ENCODE measurements around the gene NUDCD3. TPM values are rescaled to one million over a fixed set of nuclear protein-coding genes. Genes with fewer than 3 reads are reported as not detected.

NUDCD3 gene
- total and polyA plus RNA-seq, 2 of the 8 experiments (the other 6 are each of a cell fraction or from before 2014, with no cell fraction given) = 35.2 to 93.7 TPM

- peaks cover 2 to 13% (median 4%) of the 10 kb centered on the region in 4 experiments; a peak in 3 of 8 replicates for H3K36me3 ChIP-seq (ENCODE audit: control insufficient read depth in 2 of 4, insufficient read depth in 4 of 4, low read length in 3 of 4)
- no peak overlapping the region for H3K56ac ChIP-seq (replicated peaks; ENCODE audit: insufficient read length, low read depth, low read length)
- no peak overlapping the region for H3K27ac ChIP-seq (ENCODE audit: low read depth, low read length)
- no peak overlapping the region for H4K8ac ChIP-seq (ENCODE audit: extremely low read depth, insufficient read depth, low read length)
- FAIRE-seq = no peak
- POLR2A ChIA-PET (ENCODE audit: partially characterized antibody) = no interaction called here
- H3K9ac ChIP-seq (replicated peaks in 1 of 4; ENCODE audit: extremely low read depth in 1 of 4, low read depth in 3 of 4, low read length in 3 of 4) = no peak overlapping the region
- H3K23ac ChIP-seq (ENCODE audit: insufficient read length) = no peak overlapping the region
- 87% methylated on average over 8 of the region's 8 CpGs; no CpG with 5 or more reads in 1 of the 2 experiments for WGBS, 2 experiments (ENCODE audit: extremely low coverage in 1 of 2, insufficient coverage in 1 of 2, insufficient read length in 1 of 2, insufficient replicate concordance in 2 of 2, low coverage in 1 of 2, low lambda C conversion rate in 2 of 2, missing lambda C conversion rate in 1 of 2)
- no peaks in the 10 kb centered on the region for H3K9me3 ChIP-seq (ENCODE audit: insufficient read depth in 2 of 2, low read depth in 1 of 2, low read length in 1 of 2)
- no peak overlapping the region for H2BK5ac ChIP-seq (ENCODE audit: low read depth, low read length)
- no peak overlapping the region for H4K91ac ChIP-seq (replicated peaks; ENCODE audit: insufficient read length, low read length)
- no peak overlapping the region for H2AK5ac ChIP-seq (ENCODE audit: low read depth, low read length)
- no peaks in the 10 kb centered on the region for H3K23me2 ChIP-seq (ENCODE audit: low read depth, low read length)
- no peak overlapping the region for H3K14ac ChIP-seq (ENCODE audit: insufficient read length)
- H2BK20ac ChIP-seq (ENCODE audit: low read length) = no peak overlapping the region
- H3K4me2 ChIP-seq (ENCODE audit: insufficient read depth in 1 of 2, low read depth in 2 of 2, low read length in 2 of 2) = no peak overlapping the region
- H2AFZ ChIP-seq (ENCODE audit: low read length) = no peak overlapping the region
- DNase-seq (ENCODE audit: low read depth in 1 of 2, low spot score in 2 of 2) = peak in 1 of 2 experiments; percentile 30
- no peak overlapping the region for H3K4ac ChIP-seq (replicated peaks; ENCODE audit: insufficient read length, low read depth, low read length)
- H3K18ac ChIP-seq (ENCODE audit: extremely low read depth, low read length) = no peak overlapping the region
- H3K4me3 ChIP-seq (ENCODE audit: extremely low read depth in 1 of 4, insufficient read depth in 2 of 4, low read depth in 3 of 4, low read length in 4 of 4) = no peak overlapping the region
- H3K4me1 ChIP-seq (replicated peaks in 1 of 4; ENCODE audit: control insufficient read depth in 3 of 4, insufficient read depth in 4 of 4, low read length in 3 of 4) = no peaks in the 10 kb centered on the region
- H3K27me3 ChIP-seq (replicated peaks in 1 of 4; ENCODE audit: control insufficient read depth in 3 of 4, extremely low read depth in 1 of 4, insufficient read depth in 3 of 4, low read length in 3 of 4) = no peaks in the 10 kb centered on the region
- no peak overlapping the region for H2BK120ac ChIP-seq (replicated peaks; ENCODE audit: low read depth, low read length)
- CTCF ChIA-PET (ENCODE audit: partially characterized antibody) = interaction anchor here (1.0 kb wide), 1 partner anchor 148 kb away, joined by 4 read pairs; no protein-coding TSS in a partner anchor
- no peak overlapping the region for H2BK15ac ChIP-seq (ENCODE audit: low read length)
- no peaks in the 10 kb centered on the region; the same call in 1 of the 2 replicates for H3K79me1 ChIP-seq (ENCODE audit: low read depth, low read length)
- no peak overlapping the region for H2BK12ac ChIP-seq (ENCODE audit: low read depth, low read length)
- H3K79me2 ChIP-seq (ENCODE audit: control insufficient read depth in 1 of 2, insufficient read depth in 2 of 2, low read length in 2 of 2) = no peaks in the 10 kb centered on the region
- H4K5ac ChIP-seq (ENCODE audit: insufficient read length, low read depth, low read length) = no peak overlapping the region
- peaks cover 4 to 9% of the 10 kb centered on the region in 2 experiments for H4K20me1 ChIP-seq (replicated peaks in 1 of 2; ENCODE audit: control insufficient read depth in 1 of 2, insufficient read depth in 2 of 2, low read length in 2 of 2)
- no peak for TF ChIP-seq HDAC6 (IDR thresholded peaks at IDR 0.05; ENCODE audit: low read depth, low read length)
- TF ChIP-seq CTCF (IDR thresholded peaks at IDR 0.05; ENCODE audit: control extremely low read depth in 1 of 3, insufficient read depth in 1 of 3, low read depth in 1 of 3, low read length in 3 of 3) = no peak
- TF ChIP-seq RAD21 (IDR thresholded peaks at IDR 0.05 in 1 of 2, conservative IDR thresholded peaks at IDR 0.05 in 1 of 2; ENCODE audit: low read depth in 2 of 2, low read length in 2 of 2) = no peak
- no peak for TF ChIP-seq MAFK (IDR thresholded peaks at IDR 0.05; ENCODE audit: low read depth, low read length)
- no peak for TF ChIP-seq CTBP2 (IDR thresholded peaks at IDR 0.05; ENCODE audit: borderline replicate concordance, insufficient read depth, insufficient read length, low read length)
- TF ChIP-seq POU5F1 (IDR thresholded peaks at IDR 0.05; ENCODE audit: low read depth, low read length) = no peak
- TF ChIP-seq CHD1 (IDR thresholded peaks at IDR 0.05; ENCODE audit: low read depth, low read length) = no peak
- TF ChIP-seq GTF2F1 (IDR thresholded peaks at IDR 0.05; ENCODE audit: borderline replicate concordance, low read depth, low read length) = no peak
- no peak for TF ChIP-seq CBX8 (IDR thresholded peaks at IDR 0.05; ENCODE audit: borderline replicate concordance, low read depth, low read length)
Measured at GRCh38 chr7:44386139-44386913, 104.1 kb downstream of the NUDCD3 start.

Data from H1 (cell line).